CD8-positive, alpha-beta memory T cell (primary cell): Measurements from ENCODE around the gene RPL12. TPM values are rescaled to one million over a fixed set of nuclear protein-coding genes. Genes with fewer than 3 reads are reported as not detected.
A peak's percentile ranks its signal among the peaks of the same experiment; 100 is the strongest.
"Not testable (repeated sequence)": the region's sequence is repeated elsewhere in the genome, so short reads cannot be mapped to it uniquely, and the experiment has no call there.

Experiments
- CTCF ChIA-PET: fragments of 350-600 bp; sonication (Branson Sonifier 250); formaldehyde crosslinking; loops from one replicate; lab custom pipeline; 2021; ENCODE audit warnings: antibody characterized with exemption; lab: Charles Lee
- POLR2A ChIA-PET: fragments of 350-600 bp; sonication (Branson Sonifier 250); formaldehyde crosslinking; loops from one replicate; lab custom pipeline; 2021; ENCODE audit warnings: antibody characterized with exemption; lab: Charles Lee
- DNase-seq, 5 donors: peaks; one replicate each; pipeline versions ENCODE4 v3.0.0 to v3.0.0-alpha.2; 2020 to 2022; ENCODE audit warnings: mixed read lengths in 1 of 5
- H3K27ac ChIP-seq: one replicate; pipeline ENCODE4 v1.7.0; 2013; ENCODE audit warnings: low read depth, mild to moderate bottlenecking, low read length, moderate library complexity
- H3K27me3 ChIP-seq: 2 replicates; pipeline ENCODE4 v1.7.0; 2013; ENCODE audit warnings: low read length, mild to moderate bottlenecking; ENCODE audit not compliant: insufficient read depth, poor library complexity, severe bottlenecking
- H3K36me3 ChIP-seq: 2 replicates; pipeline ENCODE4 v1.7.0; 2013; ENCODE audit warnings: mild to moderate bottlenecking, low read length, moderate library complexity; ENCODE audit not compliant: insufficient read depth
- H3K4me1 ChIP-seq: 2 replicates; pipeline ENCODE4 v1.7.0; 2013; ENCODE audit warnings: mild to moderate bottlenecking, low read length, moderate library complexity; ENCODE audit not compliant: insufficient read depth
- H3K4me3 ChIP-seq: 2 replicates; pipeline ENCODE4 v1.7.0; 2013; ENCODE audit warnings: mild to moderate bottlenecking, low read length
- H3K9me3 ChIP-seq: 2 replicates; pipeline ENCODE4 v1.7.0; 2013; ENCODE audit warnings: mild to moderate bottlenecking, low read length
- H3K27ac Mint-ChIP-seq, 8 donors: one replicate each; pipeline ENCODE4 v1.8.0; 2020 to 2021; ENCODE audit warnings: mixed read lengths in 8 of 8, mild to moderate bottlenecking in 6 of 8, inconsistent platforms in 3 of 8, moderate library complexity in 3 of 8
- H3K27me3 Mint-ChIP-seq, 2 donors: one replicate each; pipeline ENCODE4 v1.8.0; 2020 to 2021; ENCODE audit warnings: mixed read lengths in 2 of 2, mild to moderate bottlenecking in 1 of 2, moderate library complexity in 1 of 2
- H3K36me3 Mint-ChIP-seq, 3 donors: one replicate each; pipeline ENCODE4 v1.8.0; 2020 to 2021; ENCODE audit warnings: mixed read lengths in 3 of 3, inconsistent platforms in 1 of 3, mild to moderate bottlenecking in 1 of 3
- H3K4me1 Mint-ChIP-seq, 3 donors: one replicate each; pipeline ENCODE4 v1.8.0; 2020 to 2021; ENCODE audit warnings: mixed read lengths in 3 of 3, inconsistent platforms in 1 of 3, mild to moderate bottlenecking in 1 of 3
- H3K4me3 Mint-ChIP-seq, 7 donors: one replicate each; pipeline ENCODE4 v1.8.0; 2020 to 2021; ENCODE audit warnings: mixed read lengths in 7 of 7, mild to moderate bottlenecking in 6 of 7, moderate library complexity in 4 of 7, inconsistent platforms in 2 of 7
- H3K9me3 Mint-ChIP-seq, 5 donors: one replicate each; pipeline ENCODE4 v1.8.0; 2020 to 2022; ENCODE audit warnings: mixed read lengths in 5 of 5, mild to moderate bottlenecking in 3 of 5, moderate library complexity in 2 of 5, inconsistent platforms in 1 of 5
- polyA plus RNA-seq: library from polyadenylated mRNA; unstranded; fragments of 300-500 nt; fragmentation: Illumina TruSeq; gene quantifications from one replicate; pipeline ENCODE4 v1.2.3, GENCODE V29; 2021
- total RNA-seq, 2 experiments: library from RNA; stranded (reverse); gene quantifications; one replicate each; pipeline ENCODE4 v1.2.3, GENCODE V29; 2021

RPL12 gene
- total and polyA plus RNA-seq, 3 experiments from 2014 or later, result 1,457 to 1,549 (median 1,533) TPM

- no peak overlapping the region for H3K4me3 Mint-ChIP-seq
- CTCF ChIA-PET, result no interaction called here
These were observed 31.5 kb upstream of the RPL12 start for GRCh38 chr9:127482662-127483061.

GRCh38 chr9:127479507-127480081 is 28.4 kb upstream of the RPL12 start:
- Histone ChIP-seq H3K36me3 (no peaks in the 10 kb centered on the region), H3K9me3 (no peaks in the 10 kb centered on the region), H3K4me1 (no peaks in the 10 kb centered on the region), H3K27me3 (no peaks in the 10 kb centered on the region), H3K4me3 (no peak overlapping the region), H3K27ac (no peak overlapping the region)
- CTCF ChIA-PET, result no interaction called here
- Mint-ChIP-seq H3K36me3 (peaks cover 8 to 69% (median 9%) of the 10 kb centered on the region in 3 donors), H3K4me1 (no peaks in the 10 kb centered on the region), H3K4me3 (no peak overlapping the region), H3K27ac (no peak overlapping the region), H3K9me3 (no peaks in the 10 kb centered on the region), H3K27me3 (no peaks in the 10 kb centered on the region)
- POLR2A ChIA-PET, result no interaction called here
- DNase-seq, result no peak

More at GRCh38 chr9:127482662-127483061, 31.5 kb upstream of the RPL12 start:
- no peak overlapping the region for H3K27ac ChIP-seq
- no peaks in the 10 kb centered on the region for H3K4me1 Mint-ChIP-seq
- no peaks in the 10 kb centered on the region for H3K9me3 Mint-ChIP-seq
- no peak for DNase-seq
- no peaks in the 10 kb centered on the region for H3K27me3 ChIP-seq
- peaks cover 8 to 79% (median 12%) of the 10 kb centered on the region in 3 donors for H3K36me3 Mint-ChIP-seq
- no peaks in the 10 kb centered on the region for H3K36me3 ChIP-seq
- H3K4me3 ChIP-seq, result no peak overlapping the region
- H3K27me3 Mint-ChIP-seq, result no peaks in the 10 kb centered on the region
- POLR2A ChIA-PET, result no interaction called here
- peak overlapping the region in 2 of 8 donors; percentile 7 to 46 for H3K27ac Mint-ChIP-seq
- H3K9me3 ChIP-seq, result no peaks in the 10 kb centered on the region
- no peaks in the 10 kb centered on the region for H3K4me1 ChIP-seq

- POLR2A ChIA-PET, result no interaction called here
- Histone ChIP-seq H3K4me1 (no peaks in the 10 kb centered on the region), H3K9me3 (no peaks in the 10 kb centered on the region), H3K36me3 (no peaks in the 10 kb centered on the region), H3K27me3 (no peaks in the 10 kb centered on the region), H3K4me3 (no peak overlapping the region), H3K27ac (no peak overlapping the region)
- Mint-ChIP-seq H3K4me3 (no peak overlapping the region), H3K36me3 (peaks cover 4 to 55% (median 5%) of the 10 kb centered on the region in 3 donors), H3K27me3 (no peaks in the 10 kb centered on the region), H3K9me3 (no peaks in the 10 kb centered on the region), H3K27ac (no peak overlapping the region), H3K4me1 (no peaks in the 10 kb centered on the region)
- DNase-seq, result no peak
- CTCF ChIA-PET, result no interaction called here
These were observed 23.4 kb upstream of the RPL12 start for GRCh38 chr9:127474592-127474991.

- H3K4me1 Mint-ChIP-seq, result no peaks in the 10 kb centered on the region
- H3K27ac ChIP-seq, result no peak overlapping the region
- ChIA-PET POLR2A (no interaction called here), CTCF (no interaction called here)
- no peaks in the 10 kb centered on the region for H3K9me3 ChIP-seq
- no peaks in the 10 kb centered on the region for H3K9me3 Mint-ChIP-seq
- DNase-seq, result no peak
- no peak overlapping the region for H3K4me3 Mint-ChIP-seq
- H3K36me3 Mint-ChIP-seq, result peaks cover 4 to 53% (median 5%) of the 10 kb centered on the region in 3 donors
- no peaks in the 10 kb centered on the region for H3K27me3 Mint-ChIP-seq
- H3K27me3 ChIP-seq, result no peaks in the 10 kb centered on the region
- H3K4me3 ChIP-seq, result no peak overlapping the region
- no peaks in the 10 kb centered on the region for H3K4me1 ChIP-seq
- peak overlapping the region in 1 of 8 donors; percentile 1 for H3K27ac Mint-ChIP-seq
- no peaks in the 10 kb centered on the region for H3K36me3 ChIP-seq
These were observed 22.7 kb upstream of the RPL12 start for GRCh38 chr9:127473932-127474331.

- no peak overlapping the region for H3K27ac Mint-ChIP-seq
- H3K9me3 ChIP-seq, result no peaks in the 10 kb centered on the region
- no peak overlapping the region for H3K27ac ChIP-seq
- no peaks in the 10 kb centered on the region for H3K27me3 ChIP-seq
- no peaks in the 10 kb centered on the region for H3K4me1 Mint-ChIP-seq
- H3K4me3 ChIP-seq, result no peak overlapping the region
- no peaks in the 10 kb centered on the region for H3K27me3 Mint-ChIP-seq
- no peak overlapping the region for H3K4me3 Mint-ChIP-seq
- DNase-seq, result no peak
- no peaks in the 10 kb centered on the region for H3K36me3 ChIP-seq
- ChIA-PET POLR2A (no interaction called here), CTCF (no interaction called here)
- peaks cover 4 to 52% (median 5%) of the 10 kb centered on the region in 3 donors for H3K36me3 Mint-ChIP-seq
- no peaks in the 10 kb centered on the region for H3K9me3 Mint-ChIP-seq
- no peaks in the 10 kb centered on the region for H3K4me1 ChIP-seq
These were observed 22.3 kb upstream of the RPL12 start for GRCh38 chr9:127473501-127473900.

GRCh38 chr9:127470662-127471061 is 19.5 kb upstream of the RPL12 start:
- no peaks in the 10 kb centered on the region for H3K27me3 Mint-ChIP-seq
- Histone ChIP-seq H3K27me3 (no peaks in the 10 kb centered on the region), H3K9me3 (no peaks in the 10 kb centered on the region), H3K27ac (no peak overlapping the region), H3K4me1 (no peaks in the 10 kb centered on the region), H3K36me3 (no peaks in the 10 kb centered on the region), H3K4me3 (no peak overlapping the region)
- DNase-seq, result no peak
- H3K4me1 Mint-ChIP-seq, result no peaks in the 10 kb centered on the region
- POLR2A ChIA-PET, result no interaction called here
- CTCF ChIA-PET, result no interaction called here
- H3K9me3 Mint-ChIP-seq, result no peaks in the 10 kb centered on the region
- H3K36me3 Mint-ChIP-seq, result peaks cover 3 to 54% (median 4%) of the 10 kb centered on the region in 3 donors
- H3K4me3 Mint-ChIP-seq, result no peak overlapping the region
- H3K27ac Mint-ChIP-seq, result peak overlapping the region in 1 of 8 donors; percentile 6

GRCh38 chr9:127467621-127468020 is 16.4 kb upstream of the RPL12 start:
- Mint-ChIP-seq H3K4me1 (no peaks in the 10 kb centered on the region), H3K36me3 (peaks cover 4 to 54% (median 10%) of the 10 kb centered on the region in 3 donors), H3K27ac (peak overlapping the region in 2 of 8 donors; percentile 9 to 60), H3K27me3 (no peaks in the 10 kb centered on the region), H3K4me3 (no peak overlapping the region), H3K9me3 (no peaks in the 10 kb centered on the region)
- no peak overlapping the region for H3K27ac ChIP-seq
- H3K9me3 ChIP-seq, result no peaks in the 10 kb centered on the region
- H3K4me3 ChIP-seq, result no peak overlapping the region
- ChIA-PET CTCF (no interaction called here), POLR2A (no interaction called here)
- no peaks in the 10 kb centered on the region for H3K27me3 ChIP-seq
- H3K36me3 ChIP-seq, result peaks cover 8% of the 10 kb centered on the region
- no peaks in the 10 kb centered on the region for H3K4me1 ChIP-seq
- no peak for DNase-seq

- H3K4me3 Mint-ChIP-seq, POLR2A ChIA-PET, H3K4me1 ChIP-seq, H3K9me3 ChIP-seq, H3K4me3 ChIP-seq, H3K9me3 Mint-ChIP-seq, DNase-seq, H3K4me1 Mint-ChIP-seq, H3K27ac ChIP-seq, H3K27me3 ChIP-seq, H3K27me3 Mint-ChIP-seq, CTCF ChIA-PET: not testable (repeated sequence)
- Mint-ChIP-seq H3K27ac (peak overlapping the region in 1 of 8 donors; percentile 61), H3K36me3 (peaks cover 8 to 65% (median 15%) of the 10 kb centered on the region in 3 donors)
- peaks cover 16% of the 10 kb centered on the region for H3K36me3 ChIP-seq
These were observed 15.3 kb upstream of the RPL12 start for GRCh38 chr9:127466407-127466917.
